Activated T-helper 1 cell treated with Interleukin-2 at 50 U/mL for 16 hours (primary cell): ENCODE results near the gene CDC42BPB.

Experiments
- DNase-seq: peaks from one replicate; pipeline ENCODE4 v3.0.0-alpha.2; 2020; ENCODE audit warnings: low read depth

CDC42BPB gene

DNA sequence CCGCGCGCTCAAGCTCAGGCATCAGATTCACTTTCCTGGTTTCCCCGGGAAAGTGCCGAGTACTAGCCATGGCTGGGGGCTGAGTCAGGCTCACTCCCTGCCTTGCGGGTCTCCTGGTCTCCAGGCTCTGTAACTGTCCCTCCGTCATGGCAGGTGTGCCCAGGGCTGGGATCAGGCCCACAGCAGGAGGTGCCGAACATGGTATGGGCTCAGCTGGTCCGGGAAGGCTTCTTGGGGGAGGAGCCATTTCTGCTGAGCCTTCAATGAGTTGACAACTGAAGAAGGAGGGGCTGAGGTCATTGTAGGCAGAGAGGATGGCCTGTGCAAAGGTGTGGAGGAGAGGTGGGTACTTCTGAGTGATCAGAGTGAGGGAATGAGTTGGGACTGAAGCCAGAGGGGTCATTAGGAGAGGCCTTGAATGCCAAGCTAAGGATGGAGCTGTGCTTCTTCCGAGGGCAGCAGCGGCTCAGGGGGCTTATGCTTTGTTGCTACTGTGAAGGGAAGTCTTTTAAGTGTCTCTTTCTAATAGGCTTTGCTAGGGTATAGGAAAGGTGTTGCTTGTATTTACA lies 37.9 kb upstream of the CDC42BPB start:
- DNase-seq, result no peak

DNA sequence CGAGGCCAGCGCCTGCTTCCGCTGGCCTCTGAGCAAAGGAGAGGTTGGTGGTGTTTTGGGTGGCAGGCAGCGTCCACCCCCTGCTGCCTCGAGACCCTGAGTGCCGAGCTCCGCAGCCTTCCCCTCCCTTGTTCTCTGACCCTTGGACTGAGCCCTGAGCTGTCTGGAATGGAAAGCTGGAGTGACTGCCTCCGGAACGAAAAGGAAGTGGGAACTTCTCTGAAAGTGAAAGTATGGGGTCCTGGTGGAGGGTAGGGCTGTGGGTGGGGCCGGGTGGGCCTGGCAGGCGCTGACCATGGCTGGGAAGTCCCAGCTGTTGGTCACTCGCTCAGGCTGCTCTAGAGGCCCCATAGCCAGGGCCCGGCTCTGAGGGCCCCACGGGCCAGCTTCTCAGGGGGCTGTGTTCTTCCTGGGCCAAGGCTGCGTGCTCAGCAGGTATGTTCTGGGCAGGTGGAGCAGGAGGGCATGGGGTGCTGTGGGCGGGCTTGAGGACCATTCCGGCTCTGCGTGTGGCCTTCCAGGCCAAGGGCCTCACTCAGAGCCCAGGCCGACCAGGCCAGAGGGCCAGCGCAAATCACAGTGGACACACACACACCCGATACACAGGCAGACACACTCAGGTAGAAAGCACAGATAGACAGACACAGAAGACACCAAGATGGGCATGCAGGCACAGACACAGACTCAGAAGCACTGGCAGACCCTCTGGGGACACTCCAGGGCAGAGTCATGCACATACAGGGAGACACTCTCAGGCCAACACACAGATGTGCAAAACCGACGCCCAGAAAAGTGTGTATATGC lies 37.3 kb upstream of the CDC42BPB start, which contains the start of gene EXOC3L4:
EXOC3L4 (plus strand) TSS at position 320 of the 804 bp plus-strand sequence. CDS start 5,495 bp downstream, outside the sequence.
- no peak for DNase-seq

DNA sequence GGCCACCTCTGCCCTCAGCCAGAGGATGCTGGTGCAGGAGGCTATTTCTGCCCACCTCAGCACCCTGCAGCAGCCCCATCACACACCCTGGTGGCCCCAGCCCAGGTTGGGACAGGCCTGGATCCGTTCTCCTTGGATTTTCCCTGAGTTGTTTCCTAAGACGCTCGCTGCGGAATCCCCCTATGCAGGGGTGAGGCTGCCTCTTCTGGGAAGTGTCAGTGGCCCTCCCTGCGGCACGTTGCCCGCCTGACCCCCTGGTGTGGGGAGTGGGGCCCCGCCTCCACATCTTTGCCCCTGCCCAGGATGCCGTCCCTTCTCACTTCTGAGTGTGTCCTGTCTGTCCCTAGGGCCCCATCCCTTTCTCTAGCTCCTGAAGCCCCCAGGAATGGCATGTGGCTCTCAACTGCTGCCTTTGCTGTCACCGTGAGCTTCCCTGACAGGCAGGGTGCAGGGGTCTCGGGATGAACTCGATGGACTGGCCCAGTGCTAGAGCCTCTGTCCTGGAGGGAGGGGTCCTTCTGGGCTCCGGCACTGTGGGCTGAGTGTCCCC lies 36.6 kb upstream of the CDC42BPB start:
- no peak for DNase-seq

DNA sequence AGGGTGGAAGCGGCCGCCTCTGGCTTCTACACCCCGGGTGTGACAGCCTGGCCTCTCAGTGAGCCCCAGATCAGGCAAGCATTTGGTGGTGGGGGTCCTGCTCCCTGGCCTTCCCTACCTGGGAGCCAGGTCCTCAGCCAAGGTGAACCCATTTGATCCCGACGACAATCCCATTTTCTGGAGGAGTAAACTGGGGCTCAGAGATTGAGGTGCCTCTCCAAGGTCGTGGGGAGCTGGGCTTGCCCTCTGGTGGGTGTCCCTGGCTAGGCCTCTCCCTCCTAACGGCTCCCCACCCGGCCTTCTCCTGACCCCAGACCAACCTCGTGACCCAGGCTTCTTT lies 34.5 kb upstream of the CDC42BPB start:
- no peak for DNase-seq

DNA sequence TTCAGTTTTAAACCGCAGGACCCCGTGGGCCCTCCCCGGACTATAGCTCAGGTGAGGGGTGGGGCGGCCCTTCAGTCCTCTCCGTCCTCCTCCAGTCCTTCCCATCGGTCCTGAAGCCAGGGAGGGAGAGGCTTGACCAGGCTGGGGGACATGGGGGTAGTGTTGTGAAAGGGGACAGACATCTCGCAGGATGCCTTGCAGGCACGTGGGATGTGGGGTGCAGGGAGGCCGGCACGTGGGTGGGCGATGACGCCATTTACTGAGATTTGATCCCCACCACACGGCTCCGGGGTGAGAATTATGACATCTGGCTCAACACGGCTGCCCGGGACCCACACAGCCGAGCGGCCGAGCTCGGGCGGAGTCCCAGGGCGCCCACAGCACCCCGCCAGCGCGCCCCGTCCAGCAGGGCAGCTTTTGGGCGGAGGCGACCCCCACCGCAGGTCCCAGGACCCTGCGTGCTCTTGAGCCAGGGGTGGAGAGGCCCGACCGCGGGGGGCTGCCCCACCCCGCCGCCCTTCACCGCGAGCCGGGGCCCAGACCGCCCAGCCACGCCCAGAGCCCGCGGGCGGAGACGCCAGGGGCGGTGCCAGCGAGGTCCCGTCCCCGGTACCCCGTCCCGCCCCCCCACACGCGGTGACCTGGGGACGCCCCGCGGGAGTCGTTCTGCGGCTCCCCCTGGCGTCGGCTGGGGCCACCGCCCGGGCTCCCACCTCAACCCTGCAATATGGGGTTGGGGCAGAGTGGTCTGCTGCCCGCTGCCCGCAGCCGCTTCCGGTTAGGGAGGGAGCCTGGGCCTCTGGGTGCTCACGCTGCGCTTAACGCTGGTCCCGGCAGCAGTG lies 33.9 kb upstream of the CDC42BPB start:
- peak; percentile 64 for DNase-seq

DNA sequence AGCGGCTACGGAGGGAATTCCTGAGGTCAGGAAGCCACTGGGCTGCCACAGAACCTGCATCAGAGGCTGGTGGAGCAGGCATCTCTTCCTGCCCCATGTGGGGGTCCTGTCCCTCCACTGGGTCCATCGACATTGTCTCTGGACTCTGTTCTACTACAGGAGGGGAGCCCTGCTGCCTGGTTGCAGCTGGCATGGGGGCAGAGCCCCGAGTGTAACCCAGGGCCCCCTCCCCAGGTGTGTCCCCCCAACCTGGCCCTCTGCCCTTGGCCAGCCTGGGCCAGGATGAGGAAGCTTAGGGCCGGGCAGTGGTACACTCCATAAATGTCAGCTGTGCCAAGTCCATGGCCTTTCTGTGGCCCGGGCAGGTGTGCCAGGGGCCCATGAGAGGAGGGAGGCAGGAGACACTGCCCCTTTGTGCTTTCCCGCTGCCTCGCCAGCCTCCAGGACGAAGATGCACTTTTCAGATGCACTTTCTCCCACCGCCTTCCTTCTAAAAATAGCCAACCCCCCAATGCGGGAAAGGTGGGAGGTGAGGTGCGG lies 33.2 kb upstream of the CDC42BPB start:
- DNase-seq, result no peak

- no peak for DNase-seq
These were observed 32.3 kb upstream of the CDC42BPB start for GRCh38 chr14:103089386-103090335.

GRCh38 chr14:103088921-103089320 lies 31.6 kb upstream of the CDC42BPB start:
- no peak for DNase-seq

GRCh38 chr14:103087343-103087835 lies 30.0 kb upstream of the CDC42BPB start:
- no peak for DNase-seq

DNA sequence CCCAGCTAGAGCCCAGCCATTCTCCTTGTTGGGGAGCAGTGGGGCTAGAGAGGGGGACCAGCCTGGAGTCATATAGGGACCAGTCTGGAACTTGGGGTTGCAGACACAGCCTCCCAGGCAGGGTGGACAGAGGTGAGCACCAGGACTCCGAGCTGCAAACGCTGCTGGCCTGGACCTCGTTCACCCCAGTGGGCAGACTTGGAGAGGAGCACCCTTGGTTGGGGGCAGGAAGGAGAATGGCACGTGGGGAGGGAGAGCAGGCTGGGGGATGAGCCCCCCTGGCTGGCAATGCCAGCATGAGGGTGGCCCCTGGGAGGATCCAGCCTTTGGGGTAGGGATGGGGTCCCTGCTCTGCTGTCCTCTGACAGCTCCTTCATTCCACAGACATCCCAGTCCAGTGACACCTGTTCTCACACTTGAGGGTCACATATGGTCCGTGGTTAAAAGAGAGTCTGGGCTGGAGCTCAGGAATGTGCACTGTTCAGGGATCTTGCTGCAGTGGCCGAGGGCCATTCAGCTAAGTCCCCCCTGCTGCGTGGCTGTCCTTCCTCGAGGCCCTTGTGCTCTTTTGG lies 29.5 kb upstream of the CDC42BPB start:
- no peak for DNase-seq

GRCh38 chr14:103085106-103086091 lies 28.1 kb upstream of the CDC42BPB start:
- DNase-seq, result no peak

- DNase-seq, result no peak
These were observed 26.9 kb upstream of the CDC42BPB start, which contains the start of gene LBHD2 for GRCh38 chr14:103084021-103084919. Gene LBHD2, plus strand, starts transcription at chr14:103084210. Its CDS starts 1,803 bp downstream, at chr14:103086013.

GRCh38 chr14:103081951-103082350 lies 24.6 kb upstream of the CDC42BPB start:
- DNase-seq, result no peak

- DNase-seq, result no peak
These were observed 21.7 kb upstream of the CDC42BPB start for GRCh38 chr14:103078860-103079587.

DNA sequence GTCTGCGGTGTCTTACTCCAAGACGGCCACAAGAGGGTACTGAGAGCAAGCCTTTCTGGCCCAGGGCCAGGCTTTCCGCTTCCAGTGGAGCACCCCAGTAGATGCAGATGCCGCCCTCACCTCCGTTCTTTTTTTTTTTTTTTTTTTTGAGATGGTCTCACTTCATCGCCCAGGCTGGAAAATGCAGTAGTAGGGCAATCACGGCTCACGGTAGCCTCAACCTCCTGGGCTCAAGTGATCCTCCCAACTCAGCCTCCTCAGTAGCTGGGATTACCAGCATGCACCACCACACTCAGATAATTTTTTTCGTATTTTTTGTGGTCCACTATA lies 21.0 kb upstream of the CDC42BPB start:
- peak; percentile 60 for DNase-seq

GRCh38 chr14:103074729-103075367 lies 17.5 kb upstream of the CDC42BPB start:
- no peak for DNase-seq
